DMS153 treated with DMSO at 0.1 percent for 48 hours (cell line): ENCODE measurements around the gene RYR3.
"Not testable (repeated sequence)": the region's sequence is repeated elsewhere in the genome, so short reads cannot be mapped to it uniquely, and the experiment has no call there.

Source experiments
- DNase-seq: peaks from one replicate; lab custom pipeline; 2025; ENCODE audit not compliant: unreplicated experiment; lab: John Stamatoyannopoulos, UW

RYR3 gene

GRCh38 chr15:33810073-33810595, 499.4 kb downstream of the RYR3 start:
- no peak for DNase-seq

- DNase-seq: no peak
These were observed 500.0 kb downstream of the RYR3 start for GRCh38 chr15:33810806-33811205.

- no peak for DNase-seq
These were observed 503.1 kb downstream of the RYR3 start for GRCh38 chr15:33813891-33814290.

- DNase-seq: not testable (repeated sequence)
These were observed 508.7 kb downstream of the RYR3 start for GRCh38 chr15:33819499-33819898.

- DNase-seq: no peak
These were observed 511.7 kb downstream of the RYR3 start for GRCh38 chr15:33822479-33822878.

- no peak for DNase-seq
These were observed 512.4 kb downstream of the RYR3 start for GRCh38 chr15:33823119-33823518.

- DNase-seq: no peak
These were observed 514.7 kb downstream of the RYR3 start for GRCh38 chr15:33825453-33825852.

- DNase-seq: no peak
These were observed 515.4 kb downstream of the RYR3 start for GRCh38 chr15:33826201-33826600.

GRCh38 chr15:33830351-33830750, 519.6 kb downstream of the RYR3 start:
- no peak for DNase-seq

- no peak for DNase-seq
These were observed 520.9 kb downstream of the RYR3 start for GRCh38 chr15:33831646-33832045.

GRCh38 chr15:33834892-33835743, 524.4 kb downstream of the RYR3 start:
- DNase-seq: no peak

GRCh38 chr15:33837294-33837693, 526.5 kb downstream of the RYR3 start:
- DNase-seq: no peak

GRCh38 chr15:33839540-33839939, 528.8 kb downstream of the RYR3 start:
- DNase-seq: no peak

- DNase-seq: no peak
These were observed 529.8 kb downstream of the RYR3 start for GRCh38 chr15:33840615-33841014.

GRCh38 chr15:33844186-33844585, 533.4 kb downstream of the RYR3 start:
- DNase-seq: no peak

GRCh38 chr15:33844597-33844996, 533.8 kb downstream of the RYR3 start:
- DNase-seq: no peak

GRCh38 chr15:33846142-33846541, 535.4 kb downstream of the RYR3 start:
- DNase-seq: no peak

GRCh38 chr15:33846862-33847261, 536.1 kb downstream of the RYR3 start:
- no peak for DNase-seq

- no peak for DNase-seq
These were observed 537.2 kb downstream of the RYR3 start for GRCh38 chr15:33848011-33848410.

- no peak for DNase-seq
These were observed 540.3 kb downstream of the RYR3 start for GRCh38 chr15:33851079-33851478.

- no peak for DNase-seq
These were observed 541.3 kb downstream of the RYR3 start for GRCh38 chr15:33852094-33852493.

- no peak for DNase-seq
These were observed 541.8 kb downstream of the RYR3 start for GRCh38 chr15:33852570-33852969.

GRCh38 chr15:33857726-33858125, 547.0 kb downstream of the RYR3 start:
- DNase-seq: no peak
